Heart left ventricle (tissue), 16 donors: ENCODE results near the gene FGF9. TPM values are rescaled to one million over a fixed set of nuclear protein-coding genes. Genes with fewer than 3 reads are reported as not detected.
A peak's percentile ranks its signal among the peaks of the same experiment; 100 is the strongest.

Experiments used
- ATAC-seq, 4 donors: fragments of 200-7000 bp; cut with Tn5 transposase; one replicate each; pipeline ENCODE4 v1.9.1; 2020 to 2022; ENCODE audit warnings: moderate library complexity in 4 of 4, mild to moderate bottlenecking in 3 of 4, moderate number of reproducible peaks in 1 of 4
- DNase-seq, 5 donors: peaks; one replicate each; pipeline ENCODE4 v3.0.0-alpha.2; 2020
- H3K27ac ChIP-seq, 12 donors: fragments of 200-600 bp; sonication (generic) in 4 of 12; one replicate each; pipeline versions ENCODE4 v1.5.0 to v1.8.0; 2016 to 2022; ENCODE audit warnings: mild to moderate bottlenecking in 2 of 12
- H3K27me3 ChIP-seq, 9 donors: fragments of 200-600 bp; sonication (generic) in 2 of 9; one replicate each; pipeline versions ENCODE4 v1.5.1 to v1.8.0; 2016 to 2022; ENCODE audit warnings: mild to moderate bottlenecking in 3 of 9
- H3K36me3 ChIP-seq, 9 donors: fragments of 200-600 bp; sonication (generic) in 2 of 9; one replicate each; pipeline versions ENCODE4 v1.5.0 to v1.8.0; 2018 to 2022; ENCODE audit warnings: mild to moderate bottlenecking in 2 of 9
- H3K4me1 ChIP-seq, 12 donors: fragments of 200-600 bp; sonication (generic) in 4 of 12; one replicate each; pipeline versions ENCODE4 v1.5.0 to v1.8.0; 2016 to 2022; ENCODE audit warnings: mild to moderate bottlenecking in 3 of 12
- H3K4me3 ChIP-seq, 12 donors: fragments of 200-600 bp; sonication (generic) in 4 of 12; one replicate each; pipeline versions ENCODE4 v1.5.0 to v1.8.0; 2017 to 2022; ENCODE audit warnings: mild to moderate bottlenecking in 9 of 12, moderate library complexity in 4 of 12
- H3K9me3 ChIP-seq, 12 donors: fragments of 200-600 bp; sonication (generic) in 4 of 12; one replicate each; pipeline versions ENCODE4 v1.5.0 to v1.8.0; 2016 to 2022; ENCODE audit warnings: mild to moderate bottlenecking in 1 of 12
- POLR2A ChIP-seq, 2 donors: fragments of 450-650 bp; IDR thresholded peaks; one replicate each; pipeline ENCODE4 v1.6.1; 2017; ENCODE audit warnings: antibody characterized with exemption in 2 of 2, mild to moderate bottlenecking in 2 of 2, moderate library complexity in 2 of 2
- WGBS, 4 donors: extraction: QIAGEN DNeasy Blood & Tissue Kit in 2 of 4; methylation state at CpG; one replicate each; pipeline versions ENCODE4 v1.1.5 to v1.1.7; 2013 to 2018; 5-methylcytosine and 5-hydroxymethylcytosine counted together
- intact Hi-C, 10 donors: fragments of 100-400 bp; cut with DNase I; formaldehyde crosslinking; loops; one replicate each; pipeline versions ENCODE4 v1.11.1 to v1.14.2; 2022
- polyA plus RNA-seq, 2 donors: library from polyadenylated mRNA; stranded (reverse); fragments of 200-250 nt; gene quantifications; one replicate each; pipeline ENCODE4 v1.2.3, GENCODE V29; 2013
- total RNA-seq, 9 donors: library from RNA; depleted of rRNA in 2 of 9; stranded (reverse); fragments of >200 nt in 2 of 9; fragmentation: NEBNext Ultra II Directional in 3 of 9; extraction: Animal tissue kit (Norgen Biotek cat#: 25700) in 3 of 9; gene quantifications; one replicate each; pipeline versions ENCODE4 v1.1.0 to v1.2.4, GENCODE V29; 2016 to 2023
- TF ChIP-seq, protein P1 (sequence below), 12 donors: fragments of 200-600 bp; sonication (generic) in 4 of 12; IDR thresholded peaks; one replicate each; pipeline versions ENCODE4 v1.5.0 to v1.8.0; 2018 to 2022; ENCODE audit warnings: antibody characterized with exemption in 12 of 12, mild to moderate bottlenecking in 5 of 12
- donor health status: ischemic (EF 13 %, LVEDD 7.1; RV severe dilation, severe dysfunction).
- donor health status: healthy with polysubstance abuse.
- donor health status: DM: no; HTN: yes; CAD: no.
- donor health status: DM: no; HTN: no; CAD: no.
- donor health status: ischemic (EF 25% LVEDD 6.9; RV normal size, moderate dysfunction).
- donor health status: ischemic (EF 25% LVEDD 5.7; RV mildly dilated, moderate dysfunction).
- donor health status: healthy.
- donor health status: DM: yes; HTN: yes; CAD: no.
- donor health status: ischemic (EF 35%, LVEDD 5.7; RV mildly dilated, moderate dysfunction).
- donor health status: nonischemic (EF 11% LVEDD 7.7; RV severe dilation, severe dysfunction).
- donor health status: DM: yes; HTN: yes; CAD: no.
- donor health status: PGD.
- donor health status: ischemic (EF 29% LVEDD 5.4; RV normal size, mild dysfunction).
- donor health status: nonischemic (EF 23%, LVEDD 6.1; RV moderate dilation, normal function).

FGF9 gene
- total and polyA plus RNA-seq, 11 donors, result 1.7 to 12.5 (median 7.6) TPM

DNA sequence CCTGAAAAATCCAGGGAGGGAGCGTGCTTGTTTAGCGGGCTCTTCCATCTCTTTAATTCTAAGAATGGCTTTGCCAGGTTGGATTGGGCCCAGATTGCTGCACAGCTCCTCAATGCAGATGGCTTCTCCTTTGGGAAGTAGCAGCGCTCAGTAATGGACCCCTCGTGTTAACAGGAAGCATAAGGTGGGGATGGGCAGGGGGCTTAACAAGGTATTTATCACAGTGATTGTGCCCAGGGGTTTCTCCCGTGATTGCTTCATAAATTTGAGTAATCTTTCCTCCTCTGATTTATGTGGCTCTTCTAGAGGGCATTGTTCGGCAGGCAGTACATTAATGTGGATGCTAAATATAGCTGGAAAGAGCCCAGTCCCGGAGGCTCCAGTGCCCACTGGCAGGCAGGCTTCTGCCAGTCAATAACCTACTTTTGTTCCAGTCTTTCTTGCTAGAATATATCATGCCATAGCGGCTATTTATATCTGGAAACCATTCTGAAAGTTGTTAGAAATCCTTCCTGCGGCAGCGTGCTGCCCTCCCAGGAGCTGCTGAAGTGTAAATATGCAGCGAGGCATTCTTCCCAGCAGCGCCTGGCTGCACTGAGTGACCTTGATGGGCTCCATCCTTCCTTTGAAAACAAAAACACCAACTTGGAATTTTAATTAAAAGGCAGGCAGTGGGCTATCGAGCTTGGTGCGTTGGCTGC, 65.0 kb downstream of the FGF9 start:
- no peaks in the 10 kb centered on the region for H3K36me3 ChIP-seq
- TF ChIP-seq, protein P1, sequence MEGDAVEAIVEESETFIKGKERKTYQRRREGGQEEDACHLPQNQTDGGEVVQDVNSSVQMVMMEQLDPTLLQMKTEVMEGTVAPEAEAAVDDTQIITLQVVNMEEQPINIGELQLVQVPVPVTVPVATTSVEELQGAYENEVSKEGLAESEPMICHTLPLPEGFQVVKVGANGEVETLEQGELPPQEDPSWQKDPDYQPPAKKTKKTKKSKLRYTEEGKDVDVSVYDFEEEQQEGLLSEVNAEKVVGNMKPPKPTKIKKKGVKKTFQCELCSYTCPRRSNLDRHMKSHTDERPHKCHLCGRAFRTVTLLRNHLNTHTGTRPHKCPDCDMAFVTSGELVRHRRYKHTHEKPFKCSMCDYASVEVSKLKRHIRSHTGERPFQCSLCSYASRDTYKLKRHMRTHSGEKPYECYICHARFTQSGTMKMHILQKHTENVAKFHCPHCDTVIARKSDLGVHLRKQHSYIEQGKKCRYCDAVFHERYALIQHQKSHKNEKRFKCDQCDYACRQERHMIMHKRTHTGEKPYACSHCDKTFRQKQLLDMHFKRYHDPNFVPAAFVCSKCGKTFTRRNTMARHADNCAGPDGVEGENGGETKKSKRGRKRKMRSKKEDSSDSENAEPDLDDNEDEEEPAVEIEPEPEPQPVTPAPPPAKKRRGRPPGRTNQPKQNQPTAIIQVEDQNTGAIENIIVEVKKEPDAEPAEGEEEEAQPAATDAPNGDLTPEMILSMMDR (IDR thresholded peaks at IDR 0.05), result peak in 1 of 12 donors; percentile 6
- no peak for TF ChIP-seq POLR2A (IDR thresholded peaks at IDR 0.05)
- no peaks in the 10 kb centered on the region for H3K27me3 ChIP-seq
- peaks cover 0 to 8% (median 1%) of the 10 kb centered on the region in 12 donors for H3K9me3 ChIP-seq
- DNase-seq (peak in 4 of 5 donors; percentile 27 to 64 (median 44)), ATAC-seq (peak; percentile 91 to 95 (median 93))
- WGBS, 4 donors, result 11 to 16% (median 13%) methylated on average over 13 to 14 of the region's 14 CpGs
- intact Hi-C loops, result loop anchor here in 2 of 10 donors (2.0 to 5.0 kb wide), 2 partner anchors 61 to 64 kb away; partner anchors contain the start of gene FGF9 (in 1 of the 2)
- peaks cover 0 to 14% (median 0%) of the 10 kb centered on the region in 12 donors for H3K4me1 ChIP-seq
- peak overlapping the region; percentile 7 to 84 (median 60) for H3K27ac ChIP-seq
- peak overlapping the region in 8 of 12 donors; percentile 3 to 28 (median 14) for H3K4me3 ChIP-seq

GRCh38 chr13:21736926-21737325, 66.1 kb downstream of the FGF9 start:
- H3K36me3 ChIP-seq, result no peaks in the 10 kb centered on the region
- peaks cover 0 to 3% (median 0%) of the 10 kb centered on the region in 9 donors for H3K27me3 ChIP-seq
- intact Hi-C loops, result loop anchor here in 2 of 10 donors (2.0 to 5.0 kb wide), 2 partner anchors 62 to 65 kb away; partner anchors contain the start of gene FGF9 (in 1 of the 2)
- TF ChIP-seq, protein P1 (IDR thresholded peaks at IDR 0.05), result no peak
- no peak for TF ChIP-seq POLR2A (IDR thresholded peaks at IDR 0.05)
- peaks cover 0 to 14% (median 0%) of the 10 kb centered on the region in 12 donors for H3K4me1 ChIP-seq
- H3K4me3 ChIP-seq, result no peak overlapping the region
- peak overlapping the region in 4 of 12 donors; percentile 27 to 84 (median 76) for H3K27ac ChIP-seq
- ATAC-seq (no peak), DNase-seq (no peak)
- WGBS, 4 donors, result 64 to 75% (median 72%) methylated on average over 5 of the region's 5 CpGs
- H3K9me3 ChIP-seq, result peaks cover 0 to 7% (median under 1%) of the 10 kb centered on the region in 12 donors

DNA sequence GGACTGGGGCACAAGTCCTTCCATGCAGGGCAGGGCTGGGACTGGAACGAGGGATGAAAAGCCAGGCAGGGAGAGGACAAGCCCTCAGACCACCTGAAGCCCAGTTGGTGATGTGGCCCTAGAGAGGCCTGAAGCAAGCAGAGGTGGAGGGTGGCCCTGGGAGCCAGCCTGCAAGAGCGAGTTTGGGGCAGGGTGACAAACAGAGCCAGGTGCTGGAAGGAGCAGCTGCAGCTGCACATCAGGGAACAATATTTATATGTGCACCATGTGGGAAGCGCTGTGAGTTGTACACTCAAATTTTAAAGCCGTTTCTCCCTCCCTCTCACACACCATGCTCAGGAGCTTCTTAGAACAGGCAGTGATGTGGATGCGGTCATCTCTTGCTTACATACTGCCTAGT, 67.8 kb downstream of the FGF9 start:
- no peak overlapping the region for H3K27ac ChIP-seq

More for the DNA sequence above, 67.8 kb downstream of the FGF9 start:
- H3K4me1 ChIP-seq, result peaks cover 0 to 14% (median 0%) of the 10 kb centered on the region in 12 donors
- peaks cover 0 to 4% (median 0%) of the 10 kb centered on the region in 9 donors for H3K27me3 ChIP-seq
- ATAC-seq (no peak), DNase-seq (no peak)
- no peak for TF ChIP-seq POLR2A (IDR thresholded peaks at IDR 0.05)
- TF ChIP-seq, protein P1 (IDR thresholded peaks at IDR 0.05), result no peak
- H3K9me3 ChIP-seq, result no peaks in the 10 kb centered on the region
- intact Hi-C loops, result loop anchor here in 1 of 10 donors (5.0 kb wide), 1 partner anchor 66 kb away; the partner anchor contains the start of gene FGF9
- no peak overlapping the region for H3K4me3 ChIP-seq
- 83 to 88% (median 85%) methylated on average over 4 to 5 of the region's 5 CpGs for WGBS, 4 donors
- H3K36me3 ChIP-seq, result no peaks in the 10 kb centered on the region
